Measurements from ENCODE around the gene RIMS1. TPM values are rescaled to one million over a fixed set of nuclear protein-coding genes. Genes with fewer than 3 reads are reported as not detected.

The RIMS1 gene
- not detected in 5 replicates for total RNA-seq (2022; extraction: Qiagen RNA extraction; ENCODE audit: low read depth)

GRCh38 chr6:71886184-71887005 lies at the start of gene RIMS1:
RIMS1 (plus strand) TSS chr6:71886550; CDS start chr6:71887024, 474 bp downstream.

Measured in A549 treated with RU486 at 1 μM for 4 hours (cell line).